Panc1 (cell line): ENCODE results near the gene PHEX. TPM values are rescaled to one million over a fixed set of nuclear protein-coding genes. Genes with fewer than 3 reads are reported as not detected.

Experiments
- ATAC-seq: fragments of 200-7000 bp; cut with Tn5 transposase; 2 replicates; pipeline ENCODE4 v1.9.1; 2020; ENCODE audit warnings: mild to moderate bottlenecking, moderate library complexity
- BruUV-seq: library from RNA; stranded (reverse); fragments of 400-500 nt; replicated peaks from 2 replicates; lab custom pipeline; 2021; lab: Mats Ljungman, UMichigan
- CTCF ChIA-PET: fragments of 300-600 bp; sonication (Branson Sonifier 250); formaldehyde crosslinking; loops from one replicate; lab custom pipeline; 2022; ENCODE audit warnings: antibody characterized with exemption; lab: Charles Lee
- POLR2A ChIA-PET: fragments of 300-600 bp; sonication (Branson Sonifier 250); formaldehyde crosslinking; loops from one replicate; lab custom pipeline; 2022; ENCODE audit warnings: antibody characterized with exemption; lab: Charles Lee
- DNase-seq: peaks from one replicate; pipeline ENCODE4 v3.0.0-alpha.2; 2010; ENCODE audit warnings: low read depth, low spot score
- H3K27ac ChIP-seq: 2 replicates; pipeline ENCODE4 v1.5.1; 2011; ENCODE audit warnings: mild to moderate bottlenecking, low read length, inconsistent platforms
- H3K27me3 ChIP-seq: fragments of 200-500 bp; sonication (Bioruptor generic); 2 replicates; pipeline ENCODE4 v1.6.0; 2014; ENCODE audit warnings: low read length, inconsistent platforms; ENCODE audit not compliant: control insufficient read depth, insufficient read depth
- H3K36me3 ChIP-seq: fragments of 200-500 bp; sonication (Bioruptor generic); 2 replicates; pipeline ENCODE4 v1.5.1; 2014; ENCODE audit warnings: inconsistent platforms, mild to moderate bottlenecking, low read length, moderate library complexity; ENCODE audit not compliant: control insufficient read depth, insufficient read depth
- H3K4me1 ChIP-seq: 2 replicates; pipeline ENCODE4 v1.5.1; 2011; ENCODE audit warnings: inconsistent platforms, mild to moderate bottlenecking, low read length, moderate library complexity; ENCODE audit not compliant: control insufficient read depth, insufficient read depth
- H3K4me3 ChIP-seq, 2 experiments: 2 replicates each; pipeline ENCODE4 v1.5.1; 2011 to 2012; ENCODE audit warnings: low read depth in 2 of 2, low read length in 2 of 2, mild to moderate bottlenecking in 2 of 2, inconsistent platforms in 1 of 2, moderate library complexity in 1 of 2
- H3K9me3 ChIP-seq: fragments of 200-500 bp; sonication (Bioruptor generic); 2 replicates; pipeline ENCODE4 v1.5.1; 2014; ENCODE audit warnings: low read depth, mild to moderate bottlenecking, inconsistent platforms, low read length, moderate library complexity; ENCODE audit not compliant: control insufficient read depth, insufficient read depth
- POLR2AphosphoS5 ChIP-seq: IDR thresholded peaks from 2 replicates; pipeline ENCODE4 v1.6.1; 2012; ENCODE audit warnings: mild to moderate bottlenecking, low read depth, low read length, moderate library complexity
- SIN3A ChIP-seq: IDR thresholded peaks from 2 replicates; pipeline ENCODE4 v1.6.1; 2012; ENCODE audit warnings: low read depth, mild to moderate bottlenecking, low read length, moderate library complexity, borderline replicate concordance; ENCODE audit not compliant: insufficient read depth
- TCF7L2 ChIP-seq: IDR thresholded peaks from 2 replicates; pipeline ENCODE4 v1.6.1; 2011; ENCODE audit warnings: mild to moderate bottlenecking, low read depth, low read length, inconsistent platforms
- in situ Hi-C: cut with HindIII; loops from 2 replicates; pipeline ENCODE4 v1.10.0; 2016; ENCODE audit warnings: low sequenced_read_pairs, low pct_unique_long_range_greater_than_20kb
- intact Hi-C: fragments of 100-400 bp; cut with micrococcal nuclease; formaldehyde crosslinking; loops from one replicate; pipeline ENCODE4 v1.10.0; 2022; ENCODE audit not compliant: unreplicated experiment
- total RNA-seq: library from RNA; stranded (reverse); gene quantifications from one replicate; pipeline ENCODE4 v1.2.1, GENCODE V29; 2021; ENCODE audit not compliant: unreplicated experiment
- TF ChIP-seq, protein P1 (sequence below), 2 experiments: IDR thresholded peaks; 2 replicates each; pipeline ENCODE4 v1.6.1; 2011 to 2012; ENCODE audit warnings: low read depth in 2 of 2, control low read depth in 1 of 2, low read length in 1 of 2, mild to moderate bottlenecking in 1 of 2, moderate library complexity in 1 of 2; ENCODE audit not compliant: insufficient read depth in 1 of 2
- TF ChIP-seq, protein P2 (sequence below): fragments of 450-650 bp; IDR thresholded peaks from 2 replicates; pipeline ENCODE4 v1.5.1; 2017; ENCODE audit warnings: mild to moderate bottlenecking

Gene PHEX
- total RNA-seq, 1 experiment from 2014 or later = 0.23 TPM

DNA sequence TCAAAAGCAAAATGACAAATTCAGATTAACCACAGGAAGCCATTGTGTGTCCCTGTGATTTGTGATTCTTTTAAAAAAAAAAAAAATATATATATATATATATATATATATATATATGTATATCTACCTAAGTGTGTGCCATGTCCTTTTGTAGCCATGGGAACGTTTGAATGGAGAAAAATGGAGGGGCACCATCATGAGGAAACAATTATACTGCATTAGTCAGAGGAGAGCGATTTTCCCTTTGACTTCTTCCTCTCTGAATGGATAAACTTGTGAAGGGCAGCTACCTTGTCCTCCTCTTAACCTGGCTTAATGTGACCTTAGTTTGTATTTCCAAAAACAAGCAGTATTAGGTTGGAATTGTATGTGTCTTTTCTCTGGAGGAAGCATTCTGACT lies 217.2 kb downstream of the PHEX start:
- POLR2A ChIA-PET = no interaction called here
- no peaks in the 10 kb centered on the region for H3K9me3 ChIP-seq
- ATAC-seq (no peak), DNase-seq (no peak)
- no peak overlapping the region for H3K4me3 ChIP-seq
- CTCF ChIA-PET = no interaction called here
- H3K36me3 ChIP-seq = no peaks in the 10 kb centered on the region
- TF ChIP-seq TCF7L2 (no peak), POLR2AphosphoS5 (no peak), SIN3A (no peak)
- TF ChIP-seq, protein P1, sequence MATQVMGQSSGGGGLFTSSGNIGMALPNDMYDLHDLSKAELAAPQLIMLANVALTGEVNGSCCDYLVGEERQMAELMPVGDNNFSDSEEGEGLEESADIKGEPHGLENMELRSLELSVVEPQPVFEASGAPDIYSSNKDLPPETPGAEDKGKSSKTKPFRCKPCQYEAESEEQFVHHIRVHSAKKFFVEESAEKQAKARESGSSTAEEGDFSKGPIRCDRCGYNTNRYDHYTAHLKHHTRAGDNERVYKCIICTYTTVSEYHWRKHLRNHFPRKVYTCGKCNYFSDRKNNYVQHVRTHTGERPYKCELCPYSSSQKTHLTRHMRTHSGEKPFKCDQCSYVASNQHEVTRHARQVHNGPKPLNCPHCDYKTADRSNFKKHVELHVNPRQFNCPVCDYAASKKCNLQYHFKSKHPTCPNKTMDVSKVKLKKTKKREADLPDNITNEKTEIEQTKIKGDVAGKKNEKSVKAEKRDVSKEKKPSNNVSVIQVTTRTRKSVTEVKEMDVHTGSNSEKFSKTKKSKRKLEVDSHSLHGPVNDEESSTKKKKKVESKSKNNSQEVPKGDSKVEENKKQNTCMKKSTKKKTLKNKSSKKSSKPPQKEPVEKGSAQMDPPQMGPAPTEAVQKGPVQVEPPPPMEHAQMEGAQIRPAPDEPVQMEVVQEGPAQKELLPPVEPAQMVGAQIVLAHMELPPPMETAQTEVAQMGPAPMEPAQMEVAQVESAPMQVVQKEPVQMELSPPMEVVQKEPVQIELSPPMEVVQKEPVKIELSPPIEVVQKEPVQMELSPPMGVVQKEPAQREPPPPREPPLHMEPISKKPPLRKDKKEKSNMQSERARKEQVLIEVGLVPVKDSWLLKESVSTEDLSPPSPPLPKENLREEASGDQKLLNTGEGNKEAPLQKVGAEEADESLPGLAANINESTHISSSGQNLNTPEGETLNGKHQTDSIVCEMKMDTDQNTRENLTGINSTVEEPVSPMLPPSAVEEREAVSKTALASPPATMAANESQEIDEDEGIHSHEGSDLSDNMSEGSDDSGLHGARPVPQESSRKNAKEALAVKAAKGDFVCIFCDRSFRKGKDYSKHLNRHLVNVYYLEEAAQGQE (IDR thresholded peaks at IDR 0.05; ENCODE audit: insufficient read depth in 1 of 2, low read depth in 2 of 2, low read length in 1 of 2) = no peak
- TF ChIP-seq, protein P2, sequence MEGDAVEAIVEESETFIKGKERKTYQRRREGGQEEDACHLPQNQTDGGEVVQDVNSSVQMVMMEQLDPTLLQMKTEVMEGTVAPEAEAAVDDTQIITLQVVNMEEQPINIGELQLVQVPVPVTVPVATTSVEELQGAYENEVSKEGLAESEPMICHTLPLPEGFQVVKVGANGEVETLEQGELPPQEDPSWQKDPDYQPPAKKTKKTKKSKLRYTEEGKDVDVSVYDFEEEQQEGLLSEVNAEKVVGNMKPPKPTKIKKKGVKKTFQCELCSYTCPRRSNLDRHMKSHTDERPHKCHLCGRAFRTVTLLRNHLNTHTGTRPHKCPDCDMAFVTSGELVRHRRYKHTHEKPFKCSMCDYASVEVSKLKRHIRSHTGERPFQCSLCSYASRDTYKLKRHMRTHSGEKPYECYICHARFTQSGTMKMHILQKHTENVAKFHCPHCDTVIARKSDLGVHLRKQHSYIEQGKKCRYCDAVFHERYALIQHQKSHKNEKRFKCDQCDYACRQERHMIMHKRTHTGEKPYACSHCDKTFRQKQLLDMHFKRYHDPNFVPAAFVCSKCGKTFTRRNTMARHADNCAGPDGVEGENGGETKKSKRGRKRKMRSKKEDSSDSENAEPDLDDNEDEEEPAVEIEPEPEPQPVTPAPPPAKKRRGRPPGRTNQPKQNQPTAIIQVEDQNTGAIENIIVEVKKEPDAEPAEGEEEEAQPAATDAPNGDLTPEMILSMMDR = no peak
- BruUV-seq = no TSS peak
- no peak overlapping the region for H3K27ac ChIP-seq
- intact Hi-C loops = no loop called here
- H3K4me1 ChIP-seq = no peaks in the 10 kb centered on the region
- in situ Hi-C loops = no loop called here
- no peaks in the 10 kb centered on the region for H3K27me3 ChIP-seq

DNA sequence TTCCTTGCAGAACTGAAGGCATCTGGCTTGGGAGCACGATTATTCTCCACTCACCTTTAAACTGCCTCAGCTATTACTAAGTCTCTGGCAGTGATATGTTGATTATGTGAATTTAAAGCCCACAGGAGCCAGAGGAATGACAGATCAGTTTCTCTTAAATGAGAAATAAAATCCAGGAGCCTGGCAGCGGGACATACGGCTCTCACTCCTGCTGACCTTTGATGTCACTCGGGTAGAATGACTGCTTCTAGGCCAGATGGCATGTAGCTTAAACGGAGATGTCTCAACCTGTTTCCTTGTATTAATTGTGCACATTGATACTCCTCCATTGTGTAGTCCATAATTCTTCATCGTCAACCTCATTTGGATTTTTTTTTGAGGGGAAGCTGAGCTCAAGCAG lies 236.6 kb downstream of the PHEX start:
- no peak overlapping the region for H3K27ac ChIP-seq
- H3K36me3 ChIP-seq = no peaks in the 10 kb centered on the region
- no peaks in the 10 kb centered on the region for H3K27me3 ChIP-seq
- intact Hi-C loops (no loop called here), in situ Hi-C loops (no loop called here)
- TF ChIP-seq POLR2AphosphoS5 = no peak
- TF ChIP-seq, protein P1 (IDR thresholded peaks at IDR 0.05; ENCODE audit: insufficient read depth in 1 of 2, low read depth in 2 of 2, low read length in 1 of 2) = no peak
- TF ChIP-seq, protein P2 = no peak
- TF ChIP-seq TCF7L2 = no peak
- TF ChIP-seq SIN3A = no peak
- ATAC-seq (no peak), DNase-seq (no peak)
- no peaks in the 10 kb centered on the region for H3K4me1 ChIP-seq
- H3K9me3 ChIP-seq = no peaks in the 10 kb centered on the region
- H3K4me3 ChIP-seq = no peak overlapping the region
- ChIA-PET CTCF (interaction anchor here (0.5 kb wide), 1 partner anchor 1350 kb away, joined by 5 read pairs; no protein-coding TSS in a partner anchor), POLR2A (no interaction called here)
- no TSS peak for BruUV-seq
